A673 (cell line): ENCODE results near the gene PDE8B.

Experiments used
- EZH2 ChIP-seq: fragments of 200-600 bp; sonication (generic); IDR thresholded peaks from 2 replicates; pipeline ENCODE4 v1.6.1; 2017; ENCODE audit warnings: borderline replicate concordance, low read depth, mild to moderate bottlenecking, mixed read lengths, antibody characterized with exemption, low read length; ENCODE audit not compliant: poor library complexity, severe bottlenecking
- TF ChIP-seq, protein P1 (sequence below): fragments of 300-800, 200-600 bp; sonication (generic); conservative IDR thresholded peaks from 2 replicates; pipeline ENCODE4 v1.5.1; 2017; ENCODE audit warnings: low read depth, mild to moderate bottlenecking, antibody characterized with exemption, low read length, moderate library complexity, mixed read lengths

DNA sequence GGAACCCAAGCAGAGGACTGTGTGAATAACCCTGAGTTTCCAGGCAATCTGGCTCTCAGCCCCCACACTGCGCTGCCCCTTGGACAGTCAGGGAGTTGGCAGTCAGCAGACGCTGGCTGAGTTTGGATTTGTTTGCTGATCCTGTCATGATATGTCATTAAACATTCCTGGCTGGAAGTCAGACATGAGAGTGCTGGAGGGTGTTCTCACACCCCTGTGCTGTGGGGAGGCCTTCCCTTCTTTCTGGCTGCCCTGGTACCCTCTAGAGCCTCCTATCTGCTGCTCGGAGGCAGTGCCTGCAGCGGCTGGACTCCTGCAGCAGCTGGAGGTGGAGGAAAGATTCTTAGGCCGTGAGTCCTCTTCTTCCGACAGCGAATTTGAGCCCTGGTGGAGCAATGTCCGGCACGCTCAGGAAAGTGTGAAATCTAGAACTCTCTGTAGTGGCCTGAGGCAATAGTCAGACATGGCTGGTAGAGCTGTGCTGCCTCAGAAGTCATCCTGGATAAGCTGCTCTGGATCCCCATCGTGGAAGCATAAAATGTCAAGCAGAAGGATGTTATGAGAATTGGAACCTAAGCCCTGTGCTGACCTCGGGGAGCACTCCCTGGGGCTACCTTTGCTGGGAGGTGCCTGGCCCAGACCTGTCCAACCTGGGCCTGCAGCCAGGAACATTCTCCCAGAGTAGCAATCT is 72.0 kb downstream of the PDE8B start:
- TF ChIP-seq, protein P1, sequence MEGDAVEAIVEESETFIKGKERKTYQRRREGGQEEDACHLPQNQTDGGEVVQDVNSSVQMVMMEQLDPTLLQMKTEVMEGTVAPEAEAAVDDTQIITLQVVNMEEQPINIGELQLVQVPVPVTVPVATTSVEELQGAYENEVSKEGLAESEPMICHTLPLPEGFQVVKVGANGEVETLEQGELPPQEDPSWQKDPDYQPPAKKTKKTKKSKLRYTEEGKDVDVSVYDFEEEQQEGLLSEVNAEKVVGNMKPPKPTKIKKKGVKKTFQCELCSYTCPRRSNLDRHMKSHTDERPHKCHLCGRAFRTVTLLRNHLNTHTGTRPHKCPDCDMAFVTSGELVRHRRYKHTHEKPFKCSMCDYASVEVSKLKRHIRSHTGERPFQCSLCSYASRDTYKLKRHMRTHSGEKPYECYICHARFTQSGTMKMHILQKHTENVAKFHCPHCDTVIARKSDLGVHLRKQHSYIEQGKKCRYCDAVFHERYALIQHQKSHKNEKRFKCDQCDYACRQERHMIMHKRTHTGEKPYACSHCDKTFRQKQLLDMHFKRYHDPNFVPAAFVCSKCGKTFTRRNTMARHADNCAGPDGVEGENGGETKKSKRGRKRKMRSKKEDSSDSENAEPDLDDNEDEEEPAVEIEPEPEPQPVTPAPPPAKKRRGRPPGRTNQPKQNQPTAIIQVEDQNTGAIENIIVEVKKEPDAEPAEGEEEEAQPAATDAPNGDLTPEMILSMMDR, result no peak
- TF ChIP-seq EZH2, result no peak
